ENCODE data around the gene ADCY1. TPM values are rescaled to one million over a fixed set of nuclear protein-coding genes. Genes with fewer than 3 reads are reported as not detected.
A peak's percentile ranks its signal among the peaks of the same experiment; 100 is the strongest.

ADCY1 gene
- total RNA-seq, 1 donor from 2014 or later: 2.8 TPM

DNA sequence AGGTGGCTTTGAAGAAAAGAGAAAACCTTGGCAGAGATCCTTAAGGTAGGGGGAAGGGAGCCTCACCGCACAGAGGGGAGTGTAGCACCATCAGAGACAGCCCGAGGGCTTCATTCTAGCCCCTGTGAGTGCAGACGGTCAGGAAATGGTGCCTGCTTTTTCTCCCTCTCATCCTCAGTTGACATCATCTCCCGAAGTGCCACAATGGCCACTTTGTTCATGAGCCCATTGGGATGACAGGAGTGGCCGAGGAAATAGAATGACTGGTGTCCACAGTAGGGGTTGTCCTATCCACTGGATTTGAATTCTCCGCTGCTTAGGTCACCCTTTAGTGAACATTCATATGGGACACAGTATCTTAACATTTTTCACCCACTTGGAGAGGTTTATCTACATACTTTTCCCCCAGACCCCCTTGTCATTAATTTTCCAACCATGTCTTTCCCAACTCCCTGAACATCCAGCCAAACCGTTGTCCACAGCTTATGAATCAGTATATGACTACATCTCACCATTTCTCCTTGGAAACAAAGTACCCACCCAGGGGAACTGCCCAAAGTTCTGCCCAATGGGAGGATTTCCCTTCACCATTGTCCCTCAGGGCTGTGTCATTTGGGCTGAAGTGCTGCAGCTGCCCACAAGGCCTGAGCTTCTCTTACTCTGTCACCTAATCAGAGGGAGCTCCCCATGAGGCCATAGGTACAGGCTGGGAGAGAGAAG is 108.8 kb downstream of the ADCY1 start:
- no peak overlapping the region for H3K27ac ChIP-seq (replicated peaks)
- no peaks in the 10 kb centered on the region for H3K9me3 ChIP-seq (replicated peaks)
- no peak overlapping the region for H3K4me3 ChIP-seq
- peaks cover 7% of the 10 kb centered on the region for H3K36me3 ChIP-seq
- TF ChIP-seq, protein P1, sequence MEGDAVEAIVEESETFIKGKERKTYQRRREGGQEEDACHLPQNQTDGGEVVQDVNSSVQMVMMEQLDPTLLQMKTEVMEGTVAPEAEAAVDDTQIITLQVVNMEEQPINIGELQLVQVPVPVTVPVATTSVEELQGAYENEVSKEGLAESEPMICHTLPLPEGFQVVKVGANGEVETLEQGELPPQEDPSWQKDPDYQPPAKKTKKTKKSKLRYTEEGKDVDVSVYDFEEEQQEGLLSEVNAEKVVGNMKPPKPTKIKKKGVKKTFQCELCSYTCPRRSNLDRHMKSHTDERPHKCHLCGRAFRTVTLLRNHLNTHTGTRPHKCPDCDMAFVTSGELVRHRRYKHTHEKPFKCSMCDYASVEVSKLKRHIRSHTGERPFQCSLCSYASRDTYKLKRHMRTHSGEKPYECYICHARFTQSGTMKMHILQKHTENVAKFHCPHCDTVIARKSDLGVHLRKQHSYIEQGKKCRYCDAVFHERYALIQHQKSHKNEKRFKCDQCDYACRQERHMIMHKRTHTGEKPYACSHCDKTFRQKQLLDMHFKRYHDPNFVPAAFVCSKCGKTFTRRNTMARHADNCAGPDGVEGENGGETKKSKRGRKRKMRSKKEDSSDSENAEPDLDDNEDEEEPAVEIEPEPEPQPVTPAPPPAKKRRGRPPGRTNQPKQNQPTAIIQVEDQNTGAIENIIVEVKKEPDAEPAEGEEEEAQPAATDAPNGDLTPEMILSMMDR (IDR thresholded peaks at IDR 0.05; ENCODE audit: borderline replicate concordance): no peak
- intact Hi-C loops (cut with micrococcal nuclease): no loop called here
- peaks cover 15% of the 10 kb centered on the region for H3K4me1 ChIP-seq
- H3K27me3 ChIP-seq (ENCODE audit: low read depth): no peaks in the 10 kb centered on the region
- no peak for DNase-seq

DNA sequence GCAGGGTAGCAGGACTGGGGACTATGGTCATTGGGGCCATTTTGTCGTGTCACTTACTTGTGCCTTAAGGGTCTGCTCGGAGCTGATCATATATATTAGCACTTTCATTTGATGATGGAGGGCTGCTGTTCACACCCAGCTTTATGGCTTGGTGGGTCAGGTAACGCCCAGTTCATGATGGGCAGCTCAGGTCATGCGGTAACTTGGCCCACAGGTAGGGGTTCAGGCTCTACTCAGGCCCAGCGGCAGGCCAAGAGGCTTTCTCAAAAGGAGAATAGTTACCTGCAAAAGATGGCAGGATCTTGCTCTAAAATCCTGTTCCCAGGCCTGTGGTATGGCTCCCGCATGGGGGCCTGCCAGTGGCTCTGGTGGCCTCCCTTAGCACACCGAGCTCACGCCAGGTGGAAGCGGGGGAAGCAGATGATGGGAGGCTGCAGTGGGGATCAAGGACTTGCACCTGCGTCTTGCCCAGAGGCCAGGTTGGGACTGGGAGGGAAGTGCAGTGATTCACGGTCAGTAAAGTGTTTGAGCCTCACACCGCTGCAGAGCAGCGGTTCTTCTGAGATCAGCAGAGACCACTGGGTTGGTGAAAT is 109.5 kb downstream of the ADCY1 start:
- intact Hi-C loops (cut with micrococcal nuclease): no loop called here

DNA sequence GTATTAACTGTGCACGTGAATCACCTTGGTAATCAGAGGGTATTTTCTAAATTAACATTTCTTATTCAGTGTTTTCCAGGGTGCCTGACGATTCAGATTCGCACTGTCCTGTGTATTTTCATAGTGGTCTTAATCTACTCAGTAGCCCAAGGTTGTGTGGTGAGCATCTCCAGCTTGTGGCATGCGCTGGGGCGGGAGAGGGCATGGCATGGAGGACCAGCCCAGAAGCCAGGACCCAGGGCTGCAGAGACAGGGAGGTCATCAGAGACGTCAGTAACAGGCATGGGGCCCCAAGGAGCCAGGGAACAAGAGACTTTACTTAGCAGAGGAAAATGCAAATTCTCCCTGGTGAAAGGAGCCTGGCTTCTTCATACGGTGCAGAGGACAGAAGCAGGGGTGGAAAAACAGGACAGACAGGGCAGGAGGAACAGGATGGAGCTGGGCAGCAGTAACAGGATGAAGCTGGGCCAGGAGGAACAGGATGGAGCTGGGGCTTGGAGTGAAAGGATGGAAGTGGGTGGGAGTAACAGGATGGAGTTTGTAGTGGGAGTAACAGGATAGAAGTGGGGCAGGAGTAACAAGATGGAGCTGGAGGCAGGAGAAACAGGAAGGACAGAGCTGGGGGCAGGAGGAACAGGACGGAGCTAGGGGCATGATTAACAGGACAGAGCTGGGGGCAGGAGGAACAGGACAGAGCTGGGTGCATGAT is 110.9 kb downstream of the ADCY1 start:
- intact Hi-C loops (cut with micrococcal nuclease): no loop called here
- H3K27ac ChIP-seq (replicated peaks): peak overlapping the region; percentile 51
- TF ChIP-seq, protein P1 (IDR thresholded peaks at IDR 0.05; ENCODE audit: borderline replicate concordance): no peak
- H3K36me3 ChIP-seq: peaks cover 3% of the 10 kb centered on the region
- no peak overlapping the region for H3K4me3 ChIP-seq
- no peaks in the 10 kb centered on the region for H3K9me3 ChIP-seq (replicated peaks)
- DNase-seq: no peak
- H3K27me3 ChIP-seq (ENCODE audit: low read depth): no peaks in the 10 kb centered on the region
- H3K4me1 ChIP-seq: peaks cover 21% of the 10 kb centered on the region

More for the DNA sequence above, 109.5 kb downstream of the ADCY1 start:
- Histone ChIP-seq H3K27ac (replicated peaks) (no peak overlapping the region), H3K36me3 (peaks cover 7% of the 10 kb centered on the region), H3K9me3 (replicated peaks) (no peaks in the 10 kb centered on the region), H3K4me1 (peaks cover 18% of the 10 kb centered on the region), H3K4me3 (no peak overlapping the region), H3K27me3 (ENCODE audit: low read depth) (no peaks in the 10 kb centered on the region)
- TF ChIP-seq, protein P1 (IDR thresholded peaks at IDR 0.05; ENCODE audit: borderline replicate concordance): no peak
- DNase-seq: no peak

DNA sequence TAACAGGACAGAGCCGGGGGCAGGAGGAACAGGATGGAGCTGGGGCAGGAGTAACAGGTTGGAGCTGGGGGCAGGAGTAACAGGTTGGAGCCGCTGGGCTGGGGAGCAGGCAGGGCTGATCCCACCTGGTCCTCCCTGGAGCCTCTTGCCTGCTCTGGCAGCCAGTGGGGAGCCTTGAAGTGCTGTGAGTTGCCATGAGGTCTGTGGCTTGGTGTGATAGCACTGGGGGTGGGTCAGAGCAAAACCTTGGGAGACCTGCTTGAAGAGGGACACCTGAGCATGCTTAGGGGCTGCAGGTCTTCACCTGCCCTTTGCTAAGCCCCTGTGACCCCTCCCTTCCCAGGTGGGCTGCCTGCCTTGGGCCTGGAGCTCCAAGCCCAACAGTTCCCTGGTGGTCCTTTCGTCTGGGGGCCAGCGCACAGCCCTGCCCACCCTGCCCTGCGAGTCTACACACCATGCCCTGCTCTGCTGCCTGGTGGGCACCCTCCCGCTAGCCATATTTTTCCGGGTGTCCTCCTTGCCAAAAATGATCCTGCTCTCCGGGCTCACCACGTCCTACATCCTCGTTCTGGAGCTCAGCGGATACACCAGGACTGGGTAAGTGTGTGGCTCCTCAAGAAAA is 111.6 kb downstream of the ADCY1 start:
- no peak for DNase-seq
- Histone ChIP-seq H3K9me3 (replicated peaks) (no peaks in the 10 kb centered on the region), H3K36me3 (no peaks in the 10 kb centered on the region), H3K4me3 (no peak overlapping the region), H3K27me3 (ENCODE audit: low read depth) (no peaks in the 10 kb centered on the region), H3K27ac (replicated peaks) (peak overlapping the region; percentile 51), H3K4me1 (peaks cover 21% of the 10 kb centered on the region)
- TF ChIP-seq, protein P1 (IDR thresholded peaks at IDR 0.05; ENCODE audit: borderline replicate concordance): no peak
- intact Hi-C loops (cut with micrococcal nuclease): no loop called here

DNA sequence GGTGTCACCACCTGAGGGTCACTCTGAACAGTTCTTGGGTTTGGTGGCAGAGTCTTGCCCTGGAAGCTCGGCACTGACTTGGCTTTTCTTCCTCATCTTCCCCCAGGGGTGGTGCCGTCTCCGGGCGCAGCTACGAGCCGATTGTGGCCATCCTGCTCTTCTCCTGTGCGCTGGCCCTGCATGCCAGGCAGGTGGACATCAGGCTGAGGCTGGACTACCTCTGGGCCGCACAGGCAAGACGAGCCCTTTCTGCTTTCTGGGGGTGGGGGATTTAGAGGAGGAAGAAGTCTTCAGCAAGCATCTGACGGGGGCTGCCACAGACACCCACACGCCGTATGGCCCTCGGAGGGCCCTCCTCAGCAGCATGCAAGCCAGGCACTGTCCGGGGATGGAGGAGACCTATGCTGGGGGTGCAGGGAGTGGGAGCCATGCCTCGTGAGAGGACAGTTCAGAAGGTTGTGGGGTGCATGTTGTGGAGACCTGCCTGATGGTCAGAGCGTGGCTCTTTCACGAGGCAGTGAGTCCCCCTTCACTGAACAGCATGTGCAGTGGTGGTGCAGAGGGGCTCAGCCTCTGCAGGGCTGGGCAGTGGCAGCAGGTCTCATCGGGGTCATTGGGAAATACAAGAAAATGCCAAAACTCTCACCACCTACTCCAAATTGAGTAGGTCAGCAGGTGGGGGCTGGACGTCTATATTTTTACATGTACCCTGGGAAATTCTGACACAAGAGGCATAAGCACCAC is 112.4 kb downstream of the ADCY1 start:
- intact Hi-C loops (cut with micrococcal nuclease): no loop called here
- Histone ChIP-seq H3K9me3 (replicated peaks) (no peaks in the 10 kb centered on the region), H3K4me3 (no peak overlapping the region), H3K4me1 (peaks cover 21% of the 10 kb centered on the region), H3K36me3 (peaks cover under 1% of the 10 kb centered on the region), H3K27me3 (ENCODE audit: low read depth) (no peaks in the 10 kb centered on the region), H3K27ac (replicated peaks) (no peak overlapping the region)
- TF ChIP-seq, protein P1 (IDR thresholded peaks at IDR 0.05; ENCODE audit: borderline replicate concordance): no peak
- no peak for DNase-seq
